ENCODE results near the gene ZP1.

DNA sequence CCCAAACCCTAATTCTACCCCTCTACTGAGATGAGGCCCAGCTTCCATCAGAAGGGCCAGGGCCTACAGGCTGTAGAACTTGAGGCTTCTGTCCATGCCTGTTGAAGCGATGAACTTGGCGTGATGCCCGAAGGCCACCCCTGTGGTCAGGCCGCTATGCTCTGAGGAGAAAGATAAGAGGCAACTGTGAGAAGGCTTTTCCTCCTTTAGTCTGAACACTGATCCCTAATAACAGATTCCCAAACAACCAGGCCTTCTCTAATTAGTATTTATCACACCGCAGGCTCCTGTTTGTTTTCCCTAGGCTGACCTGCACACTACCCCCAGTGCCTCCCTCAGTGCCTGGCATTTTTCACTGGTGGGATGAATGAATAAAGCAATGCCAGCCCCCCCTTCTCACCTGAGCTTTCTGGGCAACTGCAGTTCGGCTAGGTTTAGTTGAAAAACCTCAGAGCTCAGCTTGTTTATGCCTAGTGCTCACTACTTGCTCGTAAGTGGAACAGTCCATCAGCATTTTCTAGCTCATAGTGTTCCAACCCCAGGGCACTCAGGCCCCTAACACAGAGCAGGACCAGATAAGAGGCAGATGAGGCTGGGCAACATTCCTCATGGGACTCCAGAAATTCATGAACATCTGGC is 23.9 kb downstream of the ZP1 start:
- TF ChIP-seq POLR2AphosphoS5 (IDR thresholded peaks at IDR 0.05) (no peak), POLR2A (IDR thresholded peaks at IDR 0.05) (no peak)
- TF ChIP-seq, protein P1, sequence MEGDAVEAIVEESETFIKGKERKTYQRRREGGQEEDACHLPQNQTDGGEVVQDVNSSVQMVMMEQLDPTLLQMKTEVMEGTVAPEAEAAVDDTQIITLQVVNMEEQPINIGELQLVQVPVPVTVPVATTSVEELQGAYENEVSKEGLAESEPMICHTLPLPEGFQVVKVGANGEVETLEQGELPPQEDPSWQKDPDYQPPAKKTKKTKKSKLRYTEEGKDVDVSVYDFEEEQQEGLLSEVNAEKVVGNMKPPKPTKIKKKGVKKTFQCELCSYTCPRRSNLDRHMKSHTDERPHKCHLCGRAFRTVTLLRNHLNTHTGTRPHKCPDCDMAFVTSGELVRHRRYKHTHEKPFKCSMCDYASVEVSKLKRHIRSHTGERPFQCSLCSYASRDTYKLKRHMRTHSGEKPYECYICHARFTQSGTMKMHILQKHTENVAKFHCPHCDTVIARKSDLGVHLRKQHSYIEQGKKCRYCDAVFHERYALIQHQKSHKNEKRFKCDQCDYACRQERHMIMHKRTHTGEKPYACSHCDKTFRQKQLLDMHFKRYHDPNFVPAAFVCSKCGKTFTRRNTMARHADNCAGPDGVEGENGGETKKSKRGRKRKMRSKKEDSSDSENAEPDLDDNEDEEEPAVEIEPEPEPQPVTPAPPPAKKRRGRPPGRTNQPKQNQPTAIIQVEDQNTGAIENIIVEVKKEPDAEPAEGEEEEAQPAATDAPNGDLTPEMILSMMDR (IDR thresholded peaks at IDR 0.05 in 8 of 11, conservative IDR thresholded peaks at IDR 0.05 in 3 of 11) = no peak

Measured in spleen (tissue), 7 donors.